Measurements from ENCODE around the gene STPG1.

- TF ChIP-seq CTCF (IDR thresholded peaks at IDR 0.05) (no peak), POLR2A (IDR thresholded peaks at IDR 0.05) (no peak)
Observed at GRCh38 chr1:24384251-24385090, 29.1 kb downstream of the STPG1 start.

Data from breast epithelium (tissue), 3 donors.